ENCODE measurements around the gene CCL16. TPM values are rescaled to one million over a fixed set of nuclear protein-coding genes. Genes with fewer than 3 reads are reported as not detected.

CCL16 gene, protein sequence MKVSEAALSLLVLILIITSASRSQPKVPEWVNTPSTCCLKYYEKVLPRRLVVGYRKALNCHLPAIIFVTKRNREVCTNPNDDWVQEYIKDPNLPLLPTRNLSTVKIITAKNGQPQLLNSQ
- total RNA-seq (2012; rRNA removed) (not detected in 2 replicates), polyA plus RNA-seq (2012; rRNA removed) (not detected in 2 replicates), Bru-seq, nascent RNA (not detected), BruChase-seq, experiment 1, labeled RNA remaining after a 6-hour chase (not detected), BruChase-seq, experiment 2, labeled RNA remaining after a 2-hour chase (not detected)
- not detected in 2 replicates for polyA plus RNA-seq (2012; cell fraction: cytosol; rRNA removed)
- not detected in 2 replicates for polyA plus RNA-seq (2012; cell fraction: nucleus; rRNA removed; ENCODE audit: low replicate concordance)
- long read RNA-seq: 0 reads

DNA sequence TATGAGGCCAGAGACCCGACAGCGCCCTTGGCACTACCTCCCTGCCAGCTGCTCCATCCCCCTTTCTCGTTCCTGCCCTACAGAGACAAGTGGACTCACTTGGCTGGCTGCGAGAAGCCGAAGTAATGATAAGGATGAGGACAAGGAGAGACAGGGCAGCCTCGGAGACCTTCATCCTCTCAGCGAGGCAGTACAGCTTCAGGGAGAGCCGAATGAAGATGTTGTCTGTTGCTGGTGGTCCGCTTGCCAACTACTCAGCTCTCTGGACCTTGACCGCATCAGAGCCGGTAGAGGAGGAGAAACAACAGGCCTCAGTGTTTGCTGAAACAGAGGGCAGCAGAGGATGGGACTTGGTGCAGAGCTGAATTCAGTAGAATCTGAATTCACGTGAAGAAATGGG lies at the start of gene CCL16:
Gene CCL16, minus strand, starts transcription at position 252 of the 400 bp plus-strand sequence. Its CDS starts 77 bp downstream, at position 175.
- Histone ChIP-seq H3K27ac (ENCODE audit: insufficient read depth, low read length) (no peak within 1 kb of the TSS), H2BK15ac (ENCODE audit: low read depth, low read length) (no peak within 1 kb of the TSS), H4K8ac (ENCODE audit: low read depth in 2 of 2, low read length in 2 of 2) (no peak within 1 kb of the TSS), H3K4me2 (ENCODE audit: low read depth, low read length) (no peak within 1 kb of the TSS), H2AK9ac (replicated peaks; ENCODE audit: low read depth, low read length, poor library complexity) (no peak within 1 kb of the TSS), H4K91ac (ENCODE audit: insufficient read depth, low read depth, low read length) (no peak within 1 kb of the TSS), H3K9me3 (ENCODE audit: control insufficient read depth, insufficient read depth, low read length) (no peaks in the 10 kb centered on the region), H4K5ac (ENCODE audit: low read depth, low read length) (no peak within 1 kb of the TSS), H3K36me3 (ENCODE audit: control insufficient read depth, insufficient read depth, low read length) (no peaks in the 10 kb centered on the region), H3K4me3 (ENCODE audit: insufficient read depth, low read depth, low read length) (no peak within 1 kb of the TSS), H2AFZ (replicated peaks; ENCODE audit: low read length, poor library complexity) (no peak within 1 kb of the TSS), H3K4me1 (ENCODE audit: control insufficient read depth, insufficient read depth, low read length) (no peaks in the 10 kb centered on the region), H3K18ac (ENCODE audit: low read depth, low read length) (no peak within 1 kb of the TSS), H4K20me1 (ENCODE audit: insufficient read depth, low read length) (no peaks in the 10 kb centered on the region), H2BK120ac (ENCODE audit: low read depth, low read length) (no peak within 1 kb of the TSS), H3K4ac (ENCODE audit: low read depth, low read length) (no peak within 1 kb of the TSS), H3K9ac (ENCODE audit: low read depth, low read length) (no peak within 1 kb of the TSS), H3K9me1 (ENCODE audit: insufficient read depth, low read length) (no peaks in the 10 kb centered on the region), H3K14ac (replicated peaks; ENCODE audit: low read depth, low read length) (no peak within 1 kb of the TSS), H3K79me1 (ENCODE audit: low read depth in 1 of 2, low read length in 2 of 2) (no peaks in the 10 kb centered on the region), H2BK20ac (ENCODE audit: low read depth, low read length) (no peak within 1 kb of the TSS), H2BK5ac (ENCODE audit: low read depth, low read length, poor library complexity, severe bottlenecking) (no peak within 1 kb of the TSS), H3K23ac (ENCODE audit: low read depth, low read length) (no peak within 1 kb of the TSS), H3K56ac (ENCODE audit: extremely low read depth, insufficient read depth, low read length) (no peak within 1 kb of the TSS), H2AK5ac (ENCODE audit: low read depth, low read length) (no peak within 1 kb of the TSS), H3K27me3 (ENCODE audit: control insufficient read depth, insufficient read depth, low read length) (no peaks in the 10 kb centered on the region; the same call in 1 of the 2 replicates)
- TF ChIP-seq, protein P1, sequence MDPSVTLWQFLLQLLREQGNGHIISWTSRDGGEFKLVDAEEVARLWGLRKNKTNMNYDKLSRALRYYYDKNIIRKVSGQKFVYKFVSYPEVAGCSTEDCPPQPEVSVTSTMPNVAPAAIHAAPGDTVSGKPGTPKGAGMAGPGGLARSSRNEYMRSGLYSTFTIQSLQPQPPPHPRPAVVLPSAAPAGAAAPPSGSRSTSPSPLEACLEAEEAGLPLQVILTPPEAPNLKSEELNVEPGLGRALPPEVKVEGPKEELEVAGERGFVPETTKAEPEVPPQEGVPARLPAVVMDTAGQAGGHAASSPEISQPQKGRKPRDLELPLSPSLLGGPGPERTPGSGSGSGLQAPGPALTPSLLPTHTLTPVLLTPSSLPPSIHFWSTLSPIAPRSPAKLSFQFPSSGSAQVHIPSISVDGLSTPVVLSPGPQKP (IDR thresholded peaks at IDR 0.05; ENCODE audit: borderline replicate concordance, low read depth, low read length): no peak
- no peak for TF ChIP-seq NFE2L2 (IDR thresholded peaks at IDR 0.05; ENCODE audit: low read depth, low read length)
- no peak for TF ChIP-seq FOS (IDR thresholded peaks at IDR 0.05; ENCODE audit: low read depth, low read length)
- TF ChIP-seq MAZ (IDR thresholded peaks at IDR 0.05; ENCODE audit: borderline replicate concordance, low read depth, low read length): no peak
- no peak for TF ChIP-seq CEBPB (IDR thresholded peaks at IDR 0.05; ENCODE audit: low read depth, low read length)
- CTCF ChIA-PET: no interaction called here
- dilution Hi-C loops (cut with HindIII; ENCODE audit: low sequenced_read_pairs, unreplicated experiment) (no loop called here), intact Hi-C loops (cut with micrococcal nuclease) (no loop called here), in situ Hi-C loops (cut with MboI; ENCODE audit: low sequenced_read_pairs) (no loop called here)
- no TSS peak for BruUV-seq (replicated peaks)
- POLR2A ChIA-PET (ENCODE audit: unreplicated experiment): no interaction called here
- no peak for DNase-seq
- WGBS, 2 experiments (ENCODE audit: extremely low coverage in 2 of 2, insufficient read length in 1 of 2): no CpG with 5 or more reads among the region's 12 CpGs
- ATAC-seq (ENCODE audit: low read depth): no peak
